Measurements from ENCODE around the gene CHRDL1. TPM values are rescaled to one million over a fixed set of nuclear protein-coding genes. Genes with fewer than 3 reads are reported as not detected.

CHRDL1 gene
- total RNA-seq, 1 donor = 8.0 TPM

GRCh38 chrX:110706446-110706845 lies 89.2 kb downstream of the CHRDL1 start:
- H3K79me2 ChIP-seq (ENCODE audit: insufficient read depth, low read length) = no peaks in the 10 kb centered on the region
- no peak for DNase-seq (ENCODE audit: insufficient read length, low spot score, missing footprints)
- H3K36me3 ChIP-seq (ENCODE audit: insufficient read depth, low read length) = no peaks in the 10 kb centered on the region
- H3K9me3 ChIP-seq (ENCODE audit: low read depth, low read length) = no peaks in the 10 kb centered on the region
- H3K4me3 ChIP-seq (ENCODE audit: insufficient read depth, low read length) = no peak overlapping the region
- peaks cover 8% of the 10 kb centered on the region for H3K27me3 ChIP-seq (ENCODE audit: insufficient read depth, low read length)
- TF ChIP-seq, protein P1, sequence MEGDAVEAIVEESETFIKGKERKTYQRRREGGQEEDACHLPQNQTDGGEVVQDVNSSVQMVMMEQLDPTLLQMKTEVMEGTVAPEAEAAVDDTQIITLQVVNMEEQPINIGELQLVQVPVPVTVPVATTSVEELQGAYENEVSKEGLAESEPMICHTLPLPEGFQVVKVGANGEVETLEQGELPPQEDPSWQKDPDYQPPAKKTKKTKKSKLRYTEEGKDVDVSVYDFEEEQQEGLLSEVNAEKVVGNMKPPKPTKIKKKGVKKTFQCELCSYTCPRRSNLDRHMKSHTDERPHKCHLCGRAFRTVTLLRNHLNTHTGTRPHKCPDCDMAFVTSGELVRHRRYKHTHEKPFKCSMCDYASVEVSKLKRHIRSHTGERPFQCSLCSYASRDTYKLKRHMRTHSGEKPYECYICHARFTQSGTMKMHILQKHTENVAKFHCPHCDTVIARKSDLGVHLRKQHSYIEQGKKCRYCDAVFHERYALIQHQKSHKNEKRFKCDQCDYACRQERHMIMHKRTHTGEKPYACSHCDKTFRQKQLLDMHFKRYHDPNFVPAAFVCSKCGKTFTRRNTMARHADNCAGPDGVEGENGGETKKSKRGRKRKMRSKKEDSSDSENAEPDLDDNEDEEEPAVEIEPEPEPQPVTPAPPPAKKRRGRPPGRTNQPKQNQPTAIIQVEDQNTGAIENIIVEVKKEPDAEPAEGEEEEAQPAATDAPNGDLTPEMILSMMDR (IDR thresholded peaks at IDR 0.05; ENCODE audit: extremely low read depth, low read depth, low read length) = no peak
- no peak overlapping the region for H2AFZ ChIP-seq (ENCODE audit: low read length)
- no peak overlapping the region for H3K27ac ChIP-seq (ENCODE audit: low read depth, low read length)
- no peak overlapping the region for H3K4me2 ChIP-seq (ENCODE audit: insufficient read depth, low read length)
- no peaks in the 10 kb centered on the region for H4K20me1 ChIP-seq (ENCODE audit: insufficient read depth, low read length)
- H3K4me1 ChIP-seq (ENCODE audit: insufficient read depth, low read length) = no peaks in the 10 kb centered on the region

GRCh38 chrX:110703641-110704040 lies 92.0 kb downstream of the CHRDL1 start:
- Histone ChIP-seq H3K4me1 (ENCODE audit: insufficient read depth, low read length) (no peaks in the 10 kb centered on the region), H3K27me3 (ENCODE audit: insufficient read depth, low read length) (peaks cover 3% of the 10 kb centered on the region), H3K4me3 (ENCODE audit: insufficient read depth, low read length) (no peak overlapping the region), H3K4me2 (ENCODE audit: insufficient read depth, low read length) (no peak overlapping the region), H3K9me3 (ENCODE audit: low read depth, low read length) (no peaks in the 10 kb centered on the region), H4K20me1 (ENCODE audit: insufficient read depth, low read length) (no peaks in the 10 kb centered on the region), H3K36me3 (ENCODE audit: insufficient read depth, low read length) (no peaks in the 10 kb centered on the region), H3K79me2 (ENCODE audit: insufficient read depth, low read length) (no peaks in the 10 kb centered on the region), H3K27ac (ENCODE audit: low read depth, low read length) (no peak overlapping the region), H2AFZ (ENCODE audit: low read length) (no peak overlapping the region)
- TF ChIP-seq, protein P1 (IDR thresholded peaks at IDR 0.05; ENCODE audit: extremely low read depth, low read depth, low read length) = no peak
- no peak for DNase-seq (ENCODE audit: insufficient read length, low spot score, missing footprints)

- Histone ChIP-seq H3K9me3 (ENCODE audit: low read depth, low read length) (no peaks in the 10 kb centered on the region), H3K4me1 (ENCODE audit: insufficient read depth, low read length) (no peaks in the 10 kb centered on the region), H3K4me2 (ENCODE audit: insufficient read depth, low read length) (no peak overlapping the region), H3K79me2 (ENCODE audit: insufficient read depth, low read length) (no peaks in the 10 kb centered on the region), H3K36me3 (ENCODE audit: insufficient read depth, low read length) (no peaks in the 10 kb centered on the region), H3K27me3 (ENCODE audit: insufficient read depth, low read length) (peaks cover 6% of the 10 kb centered on the region), H3K27ac (ENCODE audit: low read depth, low read length) (no peak overlapping the region), H2AFZ (ENCODE audit: low read length) (no peak overlapping the region), H3K4me3 (ENCODE audit: insufficient read depth, low read length) (no peak overlapping the region), H4K20me1 (ENCODE audit: insufficient read depth, low read length) (no peaks in the 10 kb centered on the region)
- TF ChIP-seq, protein P1 (IDR thresholded peaks at IDR 0.05; ENCODE audit: extremely low read depth, low read depth, low read length) = no peak
- no peak for DNase-seq (ENCODE audit: insufficient read length, low spot score, missing footprints)
Measured at GRCh38 chrX:110699109-110699508, 96.5 kb downstream of the CHRDL1 start.

DNA sequence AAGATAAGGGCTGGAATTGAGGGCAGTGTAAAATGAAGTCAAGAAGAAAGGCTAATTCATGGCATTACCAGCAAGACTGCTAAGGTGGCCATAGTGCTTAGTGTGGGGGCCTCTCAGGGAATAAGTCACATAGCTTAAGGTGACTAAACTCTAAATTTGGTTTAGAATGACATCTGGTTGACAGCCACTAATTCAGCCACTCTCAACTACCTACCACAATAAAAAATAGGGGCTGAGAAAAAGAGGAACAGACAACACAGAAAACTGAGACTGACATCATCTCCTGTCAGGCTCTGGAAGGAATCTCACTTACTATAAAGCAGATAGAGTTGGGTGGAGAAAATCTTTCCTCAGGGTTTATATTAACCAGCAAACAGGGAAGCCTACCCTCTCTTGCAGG lies 96.9 kb downstream of the CHRDL1 start:
- Histone ChIP-seq H3K27ac (ENCODE audit: low read depth, low read length) (no peak overlapping the region), H4K20me1 (ENCODE audit: insufficient read depth, low read length) (no peaks in the 10 kb centered on the region), H3K4me3 (ENCODE audit: insufficient read depth, low read length) (no peak overlapping the region), H3K9me3 (ENCODE audit: low read depth, low read length) (no peaks in the 10 kb centered on the region), H3K4me1 (ENCODE audit: insufficient read depth, low read length) (no peaks in the 10 kb centered on the region), H3K27me3 (ENCODE audit: insufficient read depth, low read length) (peaks cover 9% of the 10 kb centered on the region), H2AFZ (ENCODE audit: low read length) (no peak overlapping the region), H3K79me2 (ENCODE audit: insufficient read depth, low read length) (no peaks in the 10 kb centered on the region), H3K36me3 (ENCODE audit: insufficient read depth, low read length) (no peaks in the 10 kb centered on the region), H3K4me2 (ENCODE audit: insufficient read depth, low read length) (no peak overlapping the region)
- TF ChIP-seq, protein P1 (IDR thresholded peaks at IDR 0.05; ENCODE audit: extremely low read depth, low read depth, low read length) = no peak
- DNase-seq (ENCODE audit: insufficient read length, low spot score, missing footprints) = no peak
